Measurements from ENCODE around the gene ATPAF1.
"Not testable (repeated sequence)": the region's sequence is repeated elsewhere in the genome, so short reads cannot be mapped to it uniquely, and the experiment has no call there.

Gene ATPAF1

DNA sequence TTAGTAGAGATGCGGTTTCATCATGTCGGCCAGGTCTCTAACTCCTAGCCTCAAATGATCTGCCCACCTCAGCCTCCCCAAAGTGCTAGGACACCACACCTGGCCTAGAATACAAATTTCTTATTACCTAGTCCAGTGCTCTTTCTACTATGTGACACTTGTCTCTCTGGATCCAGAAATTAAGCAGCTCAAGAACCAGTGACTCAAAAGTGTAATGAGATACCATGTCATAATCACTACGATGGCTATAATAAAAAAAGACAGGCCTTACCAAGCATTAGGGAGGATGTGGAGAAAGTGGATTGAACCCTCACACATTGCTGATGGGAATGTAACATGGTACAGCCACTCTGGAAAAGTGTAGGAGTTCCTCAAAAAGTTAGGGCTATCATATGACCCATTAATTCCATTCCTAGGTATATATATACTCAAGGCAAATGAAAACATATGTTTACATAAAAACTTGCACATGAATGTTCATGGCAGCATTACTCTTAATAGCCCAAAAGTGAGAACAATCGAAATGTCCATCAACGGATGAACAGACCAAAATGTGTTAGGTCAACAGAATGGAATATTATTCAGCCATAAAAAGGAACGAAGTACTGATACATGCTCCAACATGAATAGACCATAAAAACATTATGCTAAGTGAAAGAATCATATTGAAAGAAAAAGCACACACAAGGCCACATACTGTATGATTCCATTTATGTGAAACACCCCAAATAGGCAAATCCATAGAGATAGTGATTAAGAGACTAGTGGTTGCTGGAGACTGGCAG is 11.8 kb upstream of the ATPAF1 start:
- no peak for DNase-seq

DNA sequence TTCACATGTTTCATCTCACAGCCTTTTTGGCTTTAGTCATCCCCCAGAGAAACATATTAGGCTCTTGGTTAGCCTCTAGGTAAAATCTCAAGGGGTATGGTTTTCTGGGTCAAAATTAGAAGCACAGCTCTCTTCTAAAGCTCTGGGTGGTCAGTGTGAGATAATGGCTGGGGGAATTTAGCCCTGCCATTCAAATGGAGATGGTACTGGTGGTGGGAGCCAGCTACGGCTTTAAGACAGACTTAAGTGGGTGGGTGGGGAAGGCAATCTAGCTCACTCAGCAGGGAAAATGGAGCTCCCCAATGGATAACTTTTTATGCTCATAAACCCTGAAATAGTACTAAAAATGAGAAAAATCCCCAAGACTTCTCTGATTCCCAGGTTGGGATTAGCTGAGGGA is 9.2 kb upstream of the ATPAF1 start:
- DNase-seq, result no peak

GRCh38 chr1:46676531-46676930 is 8.4 kb upstream of the ATPAF1 start:
- no peak for DNase-seq

DNA sequence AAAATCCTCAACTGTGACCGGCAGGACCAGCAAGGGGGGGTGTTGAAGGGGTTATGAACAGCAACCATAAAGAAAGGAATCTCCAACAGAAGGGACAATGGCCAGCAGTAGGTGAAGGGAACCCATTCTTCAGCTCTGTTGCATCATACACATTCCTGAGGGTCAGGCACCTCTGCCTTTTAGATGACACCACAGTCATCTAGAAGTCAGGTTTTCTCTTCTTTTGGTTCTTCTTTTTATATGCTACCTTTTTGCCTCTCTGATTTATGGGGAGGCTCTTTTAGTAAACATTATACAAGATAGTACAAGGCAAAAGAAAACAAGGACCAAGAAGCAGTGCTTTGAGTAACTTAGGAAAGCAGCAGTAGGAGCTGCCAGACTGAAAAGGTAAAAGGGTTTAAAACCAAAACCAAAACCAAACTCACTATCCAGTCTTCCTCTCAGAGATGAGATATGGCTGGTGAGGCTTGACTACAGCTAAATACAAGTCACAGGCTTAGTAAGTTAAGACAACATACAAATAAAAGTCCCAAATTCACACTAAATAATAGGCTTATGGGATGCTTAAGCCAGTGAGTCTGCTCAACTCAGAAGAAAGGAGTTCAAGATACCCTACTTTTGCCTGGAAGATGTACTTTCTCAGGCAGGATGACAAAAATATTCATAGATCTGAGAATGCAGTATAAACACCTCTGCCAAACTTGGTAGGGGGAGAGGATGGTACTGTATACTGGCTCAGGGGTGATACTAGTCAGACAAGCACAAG is 7.6 kb upstream of the ATPAF1 start:
- no peak for DNase-seq

- DNase-seq, result no peak
Measured at GRCh38 chr1:46673749-46674182, 5.6 kb upstream of the ATPAF1 start.

GRCh38 chr1:46672696-46673095 is 4.5 kb upstream of the ATPAF1 start:
- no peak for DNase-seq

GRCh38 chr1:46671554-46671953 is 3.4 kb upstream of the ATPAF1 start, which contains the start of gene TEX38:
TSS of gene TEX38 (plus strand) at chr1:46671854. CDS start at chr1:46671935, 81 bp downstream.
- no peak for DNase-seq

GRCh38 chr1:46670134-46670533 is 2.0 kb upstream of the ATPAF1 start:
- DNase-seq, result no peak

DNA sequence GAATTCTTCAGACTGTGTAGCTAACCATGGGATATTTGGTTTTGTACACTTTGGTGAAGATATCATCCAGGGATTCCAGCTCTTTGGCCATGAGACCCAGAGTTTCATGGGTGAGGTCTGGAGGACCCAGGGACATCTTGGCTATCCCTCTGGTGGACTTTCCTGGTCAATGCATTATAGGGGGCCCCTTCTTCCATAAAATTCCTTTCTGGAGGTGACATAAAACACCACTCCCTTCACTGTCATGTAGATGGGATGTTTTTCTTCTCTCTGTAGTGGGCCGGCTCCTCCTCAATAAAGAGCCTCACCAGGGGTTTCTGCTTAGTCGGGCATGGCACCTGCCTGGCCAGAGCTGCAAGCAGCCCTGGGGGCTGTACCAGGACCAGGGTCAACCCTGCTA is 2.2 kb downstream of the ATPAF1 start:
- no peak for DNase-seq

DNA sequence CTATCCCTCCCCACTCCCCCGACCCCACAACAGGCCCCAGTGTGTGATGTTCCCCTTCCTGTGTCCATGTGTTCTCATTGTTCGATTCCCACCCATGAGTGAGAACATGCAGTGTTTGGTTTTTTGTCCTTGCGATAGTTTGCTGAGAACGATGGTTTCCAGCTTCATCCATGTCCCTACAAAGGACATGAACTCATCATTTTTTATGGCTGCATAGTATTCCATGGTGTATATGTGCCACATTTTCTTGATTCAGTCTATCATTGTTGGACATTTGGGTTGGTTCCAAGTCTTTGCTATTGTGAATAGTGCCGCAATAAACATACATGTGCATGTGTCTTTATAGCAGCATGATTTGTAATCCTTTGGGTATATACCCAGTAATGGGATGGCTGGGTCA is 5.2 kb downstream of the ATPAF1 start:
- not testable (repeated sequence) for DNase-seq

DNA sequence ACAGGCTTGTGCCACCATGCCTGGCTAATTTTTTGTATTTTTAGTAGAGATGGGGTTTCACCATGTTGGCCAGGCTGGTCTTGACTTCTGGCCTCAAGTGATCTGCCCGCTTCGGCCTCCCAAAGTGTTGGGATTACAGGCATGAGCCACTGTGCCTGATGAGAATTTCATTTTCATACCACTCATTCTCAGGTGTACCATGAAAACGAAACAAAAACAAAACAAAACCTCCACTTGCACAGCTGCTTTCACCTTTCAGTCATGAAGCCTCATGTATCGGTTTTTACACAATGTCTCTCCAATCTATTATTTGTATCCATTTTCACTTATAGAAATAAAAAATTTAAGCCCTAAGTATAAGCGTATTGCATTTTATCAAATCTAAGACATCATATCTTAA is 8.0 kb downstream of the ATPAF1 start:
- DNase-seq, result not testable (repeated sequence)

DNA sequence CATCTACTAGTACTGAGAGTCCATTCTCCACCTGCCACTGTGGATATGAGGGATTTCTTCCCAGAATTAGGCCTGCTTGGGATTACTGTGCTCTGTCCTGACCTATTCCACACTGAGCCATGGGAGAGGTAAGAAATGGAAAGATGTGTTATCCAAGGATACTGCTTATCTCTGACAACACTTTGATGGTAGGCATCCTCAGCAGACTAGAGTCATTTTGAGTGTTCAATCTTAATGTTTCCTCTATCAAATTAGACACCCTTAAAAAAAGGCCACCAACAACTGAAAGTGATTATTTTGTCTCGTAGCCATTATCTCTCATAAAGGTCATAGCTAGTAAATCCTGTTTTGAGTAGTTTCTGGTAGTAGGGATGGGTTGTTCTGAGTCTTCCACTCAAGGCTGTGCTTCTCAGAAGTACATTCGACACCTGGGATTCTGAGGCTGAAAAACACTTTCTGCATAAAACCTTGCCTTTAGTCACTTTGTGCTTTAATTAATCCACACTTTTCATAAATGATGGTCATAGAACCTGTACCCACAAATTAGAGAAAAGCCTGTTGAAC is 8.8 kb downstream of the ATPAF1 start:
- DNase-seq, result no peak

- DNase-seq, result no peak
Measured at GRCh38 chr1:46657775-46658174, 10.4 kb downstream of the ATPAF1 start.

DNA sequence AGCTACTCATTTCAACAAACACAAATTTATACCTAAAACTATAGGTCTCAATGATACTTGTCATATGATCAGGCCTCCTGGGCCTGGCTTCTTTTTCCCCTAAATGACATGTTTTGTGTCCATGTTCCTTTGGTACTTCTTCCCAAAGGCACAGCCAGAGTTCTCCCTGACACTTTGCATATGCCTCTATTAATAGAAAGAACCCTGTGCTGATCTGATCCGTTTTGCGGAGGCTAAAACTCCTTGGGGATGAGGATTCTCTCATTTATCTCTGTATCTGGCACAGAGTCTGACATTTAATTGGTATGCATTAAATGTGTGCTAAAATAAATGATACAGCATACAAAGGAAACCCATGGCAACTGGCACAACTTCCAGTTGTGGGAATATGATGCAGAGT is 11.5 kb downstream of the ATPAF1 start:
- no peak for DNase-seq

DNA sequence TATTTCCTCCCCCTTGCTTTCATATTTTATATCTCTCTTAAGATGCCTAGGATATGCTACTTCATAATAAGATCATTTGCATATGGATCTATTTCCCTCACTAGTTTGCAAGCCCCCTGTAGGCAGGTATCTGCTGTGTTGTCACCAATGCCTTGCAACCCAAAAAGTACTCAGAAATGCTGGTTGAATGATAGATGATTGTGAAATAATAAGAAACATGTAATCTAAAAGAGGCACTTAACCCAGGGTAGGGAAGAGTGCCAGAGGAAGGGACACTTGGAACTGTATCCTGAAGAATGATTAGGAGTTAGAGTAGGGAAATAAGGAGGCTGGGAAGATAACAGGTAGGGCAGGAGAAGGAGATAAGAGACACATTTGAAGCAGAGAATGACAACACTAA is 12.3 kb downstream of the ATPAF1 start:
- no peak for DNase-seq

GRCh38 chr1:46654698-46655097 is 13.5 kb downstream of the ATPAF1 start:
- DNase-seq, result not testable (repeated sequence)

DNA sequence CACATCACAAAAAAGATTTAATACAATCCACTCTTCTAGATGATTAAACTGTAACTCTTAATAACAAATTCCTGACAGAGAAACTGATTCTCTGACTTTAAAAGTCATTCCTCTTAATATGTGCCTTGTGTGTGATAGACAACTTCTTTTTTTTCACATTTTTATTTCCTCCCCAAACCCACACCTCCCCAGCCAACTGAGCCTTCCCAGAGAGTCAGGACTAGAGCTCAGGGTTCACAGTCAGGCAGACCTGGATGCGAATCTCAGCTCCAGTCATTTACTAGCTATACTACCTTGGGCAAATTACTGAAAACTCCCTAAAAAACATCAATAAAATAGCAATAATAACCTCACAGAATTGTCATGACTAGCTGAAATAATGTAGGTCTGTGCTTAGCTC is 14.2 kb downstream of the ATPAF1 start:
- no peak for DNase-seq

GRCh38 chr1:46653405-46653958 is 14.7 kb downstream of the ATPAF1 start:
- no peak for DNase-seq

DNA sequence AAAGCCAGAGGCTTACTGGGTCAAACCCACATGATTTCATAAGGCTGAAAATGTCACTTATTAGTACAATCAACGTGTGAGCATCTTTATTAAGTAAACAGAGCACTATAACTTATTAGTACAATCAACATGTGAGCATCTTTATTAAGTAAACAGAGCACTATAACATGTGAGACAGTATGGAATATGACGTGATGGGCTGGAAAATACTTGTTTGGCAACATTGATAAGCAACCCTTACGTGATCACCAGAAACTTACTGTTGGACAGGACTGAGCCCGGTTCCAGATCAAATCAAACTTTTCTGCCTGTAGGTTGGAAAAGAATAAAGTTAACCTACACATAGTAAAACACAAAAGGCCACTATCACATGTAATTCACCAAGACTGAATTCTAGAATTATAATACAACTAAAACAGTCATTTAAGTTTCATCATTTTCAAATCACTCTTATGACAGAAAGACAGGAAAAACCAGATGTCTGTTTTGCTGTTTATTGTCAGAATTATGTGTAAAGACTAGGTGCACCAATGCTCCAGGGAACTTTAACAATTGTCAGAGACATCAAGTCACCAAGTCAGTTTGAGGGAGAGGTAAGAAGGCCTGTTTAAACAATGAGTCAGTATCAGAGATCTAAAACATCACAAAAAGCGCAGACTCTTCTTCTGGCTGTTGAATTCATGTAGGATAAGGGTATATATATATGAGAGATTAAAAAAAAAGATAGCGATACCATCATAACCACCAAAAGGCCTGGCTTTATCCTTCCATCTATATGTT is 15.7 kb downstream of the ATPAF1 start:
- DNase-seq, result no peak

DNA sequence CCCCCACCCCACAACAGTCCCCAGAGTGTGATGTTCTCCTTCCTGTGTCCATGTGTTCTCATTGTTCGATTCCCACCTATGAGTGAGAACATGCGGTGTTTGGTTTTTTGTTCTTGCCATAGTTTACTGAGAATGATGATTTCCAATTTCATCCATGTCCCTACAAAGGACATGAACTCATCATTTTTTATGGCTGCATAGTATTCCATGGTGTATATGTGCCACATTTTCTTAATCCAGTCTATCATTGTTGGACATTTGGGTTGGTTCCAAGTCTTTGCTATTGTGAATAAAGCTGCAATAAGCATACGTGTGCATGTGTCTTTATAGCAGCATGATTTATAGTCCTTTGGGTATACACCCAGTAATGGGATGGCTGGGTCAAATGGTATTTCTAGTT is 17.0 kb downstream of the ATPAF1 start:
- DNase-seq, result not testable (repeated sequence)

DNA sequence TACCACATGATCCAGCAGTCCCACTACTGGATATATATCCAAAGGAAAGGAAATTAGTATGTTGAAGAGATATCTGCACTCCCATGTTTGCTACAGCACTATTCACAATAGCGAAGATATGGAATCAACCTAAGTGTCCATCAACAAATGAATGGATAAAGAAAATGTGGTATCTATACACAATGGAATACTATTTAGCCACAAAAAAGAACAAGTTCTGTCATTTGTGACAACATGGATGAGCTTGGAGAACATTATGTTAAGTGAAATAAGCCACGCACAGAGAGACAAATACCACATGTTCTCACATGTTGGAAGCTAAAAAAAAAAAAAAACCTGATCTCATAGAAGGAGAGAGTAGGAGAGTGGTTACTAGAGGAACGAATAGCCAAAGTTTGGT is 17.7 kb downstream of the ATPAF1 start:
- no peak for DNase-seq

DNA sequence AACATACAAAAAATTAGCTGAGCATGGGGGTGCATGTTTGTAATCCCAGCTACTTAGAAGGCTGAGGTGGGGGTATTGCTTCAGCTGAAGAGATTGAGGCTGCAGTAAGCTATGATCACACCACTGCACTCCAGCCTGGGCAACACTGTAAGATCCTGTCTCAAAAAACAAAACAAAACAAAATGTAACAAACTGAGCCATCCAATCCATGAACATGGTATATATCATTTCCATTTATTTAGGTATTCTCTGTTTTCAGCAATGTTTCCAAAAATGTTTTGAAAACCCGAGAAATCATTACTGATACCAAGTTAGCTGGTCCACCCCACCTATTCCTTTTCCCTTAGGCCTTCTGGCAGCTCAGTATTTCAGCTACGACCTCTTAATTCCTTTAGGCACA is 18.4 kb downstream of the ATPAF1 start:
- DNase-seq, result peak; percentile 4

GRCh38 chr1:46647611-46648010 is 20.6 kb downstream of the ATPAF1 start:
- no peak for DNase-seq
